Measurements from ENCODE around the gene NR4A3. TPM values are rescaled to one million over a fixed set of nuclear protein-coding genes. Genes with fewer than 3 reads are reported as not detected.

NR4A3 gene
- total RNA-seq, 1 experiment from 2014 or later = 0.86 TPM

DNA sequence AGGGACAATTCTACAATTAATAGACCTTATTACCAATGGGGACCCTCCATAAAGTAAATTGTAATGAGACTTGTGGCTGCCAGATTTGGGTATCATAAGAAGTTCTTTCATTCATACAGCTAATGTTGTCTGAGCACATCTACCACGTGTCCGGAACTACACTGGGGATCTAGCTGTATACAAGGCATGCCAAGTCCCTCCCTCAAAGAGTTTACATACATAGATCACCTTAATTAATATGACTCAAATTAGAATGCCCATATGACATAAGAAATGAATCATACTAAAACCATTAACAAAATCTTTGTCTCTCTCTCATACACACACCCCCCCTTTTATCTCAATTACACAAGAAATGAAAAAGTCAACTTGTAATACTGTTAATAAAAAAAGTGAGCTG lies 18.0 kb upstream of the NR4A3 start:
- no peak for ATAC-seq
- BruUV-seq (replicated peaks) = no TSS peak
- no peak overlapping the region for H3K4me3 ChIP-seq (replicated peaks in 1 of 2; ENCODE audit: low read depth in 1 of 2, low read length in 2 of 2)
- ChIA-PET POLR2A (no interaction called here), RAD21 (ENCODE audit: low non-redundant PET in 1 of 2, low total read pairs in 2 of 2, uncharacterized antibody in 2 of 2, unreplicated experiment in 2 of 2) (no interaction called here), CTCF (no interaction called here)
- H2AFZ ChIP-seq (ENCODE audit: low read depth, low read length, poor library complexity, severe bottlenecking) = no peak overlapping the region
- H3K4me1 ChIP-seq (ENCODE audit: control insufficient read depth in 1 of 2, insufficient read depth in 2 of 2, low read length in 2 of 2) = peaks cover 0 to 6% of the 10 kb centered on the region in 2 experiments; a peak in 2 of 4 replicates
- no peaks in the 10 kb centered on the region for H3K9me2 ChIP-seq (ENCODE audit: insufficient read depth)
- intact Hi-C loops (cut with micrococcal nuclease) = loop anchor here (10.0 kb wide), 4 partner anchors 421 to 619 kb away; no protein-coding TSS in a partner anchor
- H3K79me2 ChIP-seq (ENCODE audit: insufficient read depth, low read length) = peaks cover 5% of the 10 kb centered on the region; the same call in 1 of the 2 replicates
- no peak for DNase-seq (ENCODE audit: low read depth, low spot score)
- H3K27ac ChIP-seq (ENCODE audit: low read depth, low read length) = no peak overlapping the region
- no peaks in the 10 kb centered on the region for H4K20me1 ChIP-seq (ENCODE audit: insufficient read depth)
- no peaks in the 10 kb centered on the region for H3K36me3 ChIP-seq (ENCODE audit: control insufficient read depth in 1 of 2, insufficient read depth in 2 of 2, low read length in 2 of 2)
- H3K9me3 ChIP-seq (ENCODE audit: control insufficient read depth in 1 of 2, insufficient read depth in 1 of 2, low read depth in 1 of 2, low read length in 2 of 2) = no peaks in the 10 kb centered on the region
- TF ChIP-seq JUND (IDR thresholded peaks at IDR 0.05) = no peak
- no peak for TF ChIP-seq YY1 (IDR thresholded peaks at IDR 0.05; ENCODE audit: extremely low read depth, insufficient replicate concordance, low read depth, low read length)
- no peak for TF ChIP-seq CEBPB (IDR thresholded peaks at IDR 0.05; ENCODE audit: low read depth)
- TF ChIP-seq, protein P1, sequence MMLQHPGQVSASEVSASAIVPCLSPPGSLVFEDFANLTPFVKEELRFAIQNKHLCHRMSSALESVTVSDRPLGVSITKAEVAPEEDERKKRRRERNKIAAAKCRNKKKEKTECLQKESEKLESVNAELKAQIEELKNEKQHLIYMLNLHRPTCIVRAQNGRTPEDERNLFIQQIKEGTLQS (IDR thresholded peaks at IDR 0.05) = no peak
- TF ChIP-seq, protein P2, sequence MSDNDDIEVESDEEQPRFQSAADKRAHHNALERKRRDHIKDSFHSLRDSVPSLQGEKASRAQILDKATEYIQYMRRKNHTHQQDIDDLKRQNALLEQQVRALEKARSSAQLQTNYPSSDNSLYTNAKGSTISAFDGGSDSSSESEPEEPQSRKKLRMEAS (IDR thresholded peaks at IDR 0.05) = no peak
- H3K9ac ChIP-seq (ENCODE audit: low read length) = no peak overlapping the region
- no peaks in the 10 kb centered on the region for H3K27me3 ChIP-seq (ENCODE audit: insufficient read depth, low read length)
- no peak overlapping the region for H3K4me2 ChIP-seq (ENCODE audit: low read length)

DNA sequence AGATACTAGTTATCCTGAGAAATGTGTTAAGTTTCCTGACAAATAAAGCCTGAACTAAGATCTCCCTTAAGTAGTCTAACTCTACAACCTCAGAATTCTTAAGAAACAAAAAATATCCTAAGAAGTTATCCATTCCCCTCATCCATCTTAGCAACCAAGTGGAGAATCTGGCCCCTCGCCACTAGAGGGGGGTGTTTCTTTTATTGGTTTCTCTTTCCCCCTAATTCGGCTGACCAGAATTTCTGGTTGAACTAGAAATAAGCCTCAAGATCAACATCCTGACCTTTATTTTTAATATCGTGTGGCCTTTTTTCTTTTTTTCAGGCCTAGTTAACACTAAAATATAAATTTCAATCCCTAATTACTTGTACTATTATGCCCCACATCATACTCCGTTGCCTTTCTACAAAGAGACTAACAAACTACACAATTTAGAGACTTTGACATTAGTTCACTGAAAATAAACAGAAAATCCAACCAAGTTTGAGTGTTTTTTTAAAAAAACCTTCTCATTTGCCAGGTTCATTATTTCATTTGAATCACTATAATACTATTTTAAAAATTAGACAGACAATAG lies 14.3 kb upstream of the NR4A3 start:
- Histone ChIP-seq H3K9ac (ENCODE audit: low read length) (no peak overlapping the region), H3K4me2 (ENCODE audit: low read length) (0 out of 2 replicates have a peak overlapping the region, but pooled peaks have one; percentile 2), H4K20me1 (ENCODE audit: insufficient read depth) (no peaks in the 10 kb centered on the region), H3K27ac (ENCODE audit: low read depth, low read length) (no peak overlapping the region), H3K9me2 (ENCODE audit: insufficient read depth) (no peaks in the 10 kb centered on the region), H3K79me2 (ENCODE audit: insufficient read depth, low read length) (peaks cover 10% of the 10 kb centered on the region; the same call in 1 of the 2 replicates), H3K4me3 (replicated peaks in 1 of 2; ENCODE audit: low read depth in 1 of 2, low read length in 2 of 2) (no peak overlapping the region), H2AFZ (ENCODE audit: low read depth, low read length, poor library complexity, severe bottlenecking) (no peak overlapping the region), H3K36me3 (ENCODE audit: control insufficient read depth in 1 of 2, insufficient read depth in 2 of 2, low read length in 2 of 2) (no peaks in the 10 kb centered on the region), H3K4me1 (ENCODE audit: control insufficient read depth in 1 of 2, insufficient read depth in 2 of 2, low read length in 2 of 2) (peaks cover 15 to 28% of the 10 kb centered on the region in 2 experiments), H3K27me3 (ENCODE audit: insufficient read depth, low read length) (no peaks in the 10 kb centered on the region), H3K9me3 (ENCODE audit: control insufficient read depth in 1 of 2, insufficient read depth in 1 of 2, low read depth in 1 of 2, low read length in 2 of 2) (no peaks in the 10 kb centered on the region)
- RAD21 ChIA-PET (ENCODE audit: low non-redundant PET in 1 of 2, low total read pairs in 2 of 2, uncharacterized antibody in 2 of 2, unreplicated experiment in 2 of 2) = no interaction called here
- POLR2A ChIA-PET = no interaction called here
- BruUV-seq (replicated peaks) = no TSS peak
- ATAC-seq = peak; percentile 76
- no peak for DNase-seq (ENCODE audit: low read depth, low spot score)
- CTCF ChIA-PET = no interaction called here
- intact Hi-C loops (cut with micrococcal nuclease) = loop anchor here (1.0 to 10.0 kb wide), 7 partner anchors 204 to 790 kb away; no protein-coding TSS in a partner anchor
- TF ChIP-seq ZFX (IDR thresholded peaks at IDR 0.05) (no peak), EGR1 (IDR thresholded peaks at IDR 0.05; ENCODE audit: low read depth) (no peak), YY1 (IDR thresholded peaks at IDR 0.05; ENCODE audit: extremely low read depth, insufficient replicate concordance, low read depth, low read length) (no peak), ELF1 (IDR thresholded peaks at IDR 0.05; ENCODE audit: borderline replicate concordance, low read depth) (no peak), CEBPB (IDR thresholded peaks at IDR 0.05; ENCODE audit: low read depth) (no peak), JUND (IDR thresholded peaks at IDR 0.05) (no peak), CBX3 (IDR thresholded peaks at IDR 0.05; ENCODE audit: low read depth) (no peak), EZH2 (IDR thresholded peaks at IDR 0.05) (no peak), SIN3A (IDR thresholded peaks at IDR 0.05; ENCODE audit: low read depth) (no peak)
- TF ChIP-seq, protein P3, sequence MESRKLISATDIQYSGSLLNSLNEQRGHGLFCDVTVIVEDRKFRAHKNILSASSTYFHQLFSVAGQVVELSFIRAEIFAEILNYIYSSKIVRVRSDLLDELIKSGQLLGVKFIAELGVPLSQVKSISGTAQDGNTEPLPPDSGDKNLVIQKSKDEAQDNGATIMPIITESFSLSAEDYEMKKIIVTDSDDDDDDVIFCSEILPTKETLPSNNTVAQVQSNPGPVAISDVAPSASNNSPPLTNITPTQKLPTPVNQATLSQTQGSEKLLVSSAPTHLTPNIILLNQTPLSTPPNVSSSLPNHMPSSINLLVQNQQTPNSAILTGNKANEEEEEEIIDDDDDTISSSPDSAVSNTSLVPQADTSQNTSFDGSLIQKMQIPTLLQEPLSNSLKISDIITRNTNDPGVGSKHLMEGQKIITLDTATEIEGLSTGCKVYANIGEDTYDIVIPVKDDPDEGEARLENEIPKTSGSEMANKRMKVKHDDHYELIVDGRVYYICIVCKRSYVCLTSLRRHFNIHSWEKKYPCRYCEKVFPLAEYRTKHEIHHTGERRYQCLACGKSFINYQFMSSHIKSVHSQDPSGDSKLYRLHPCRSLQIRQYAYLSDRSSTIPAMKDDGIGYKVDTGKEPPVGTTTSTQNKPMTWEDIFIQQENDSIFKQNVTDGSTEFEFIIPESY (IDR thresholded peaks at IDR 0.05; ENCODE audit: extremely low read depth, insufficient replicate concordance, low read length) = no peak
- TF ChIP-seq, protein P4, sequence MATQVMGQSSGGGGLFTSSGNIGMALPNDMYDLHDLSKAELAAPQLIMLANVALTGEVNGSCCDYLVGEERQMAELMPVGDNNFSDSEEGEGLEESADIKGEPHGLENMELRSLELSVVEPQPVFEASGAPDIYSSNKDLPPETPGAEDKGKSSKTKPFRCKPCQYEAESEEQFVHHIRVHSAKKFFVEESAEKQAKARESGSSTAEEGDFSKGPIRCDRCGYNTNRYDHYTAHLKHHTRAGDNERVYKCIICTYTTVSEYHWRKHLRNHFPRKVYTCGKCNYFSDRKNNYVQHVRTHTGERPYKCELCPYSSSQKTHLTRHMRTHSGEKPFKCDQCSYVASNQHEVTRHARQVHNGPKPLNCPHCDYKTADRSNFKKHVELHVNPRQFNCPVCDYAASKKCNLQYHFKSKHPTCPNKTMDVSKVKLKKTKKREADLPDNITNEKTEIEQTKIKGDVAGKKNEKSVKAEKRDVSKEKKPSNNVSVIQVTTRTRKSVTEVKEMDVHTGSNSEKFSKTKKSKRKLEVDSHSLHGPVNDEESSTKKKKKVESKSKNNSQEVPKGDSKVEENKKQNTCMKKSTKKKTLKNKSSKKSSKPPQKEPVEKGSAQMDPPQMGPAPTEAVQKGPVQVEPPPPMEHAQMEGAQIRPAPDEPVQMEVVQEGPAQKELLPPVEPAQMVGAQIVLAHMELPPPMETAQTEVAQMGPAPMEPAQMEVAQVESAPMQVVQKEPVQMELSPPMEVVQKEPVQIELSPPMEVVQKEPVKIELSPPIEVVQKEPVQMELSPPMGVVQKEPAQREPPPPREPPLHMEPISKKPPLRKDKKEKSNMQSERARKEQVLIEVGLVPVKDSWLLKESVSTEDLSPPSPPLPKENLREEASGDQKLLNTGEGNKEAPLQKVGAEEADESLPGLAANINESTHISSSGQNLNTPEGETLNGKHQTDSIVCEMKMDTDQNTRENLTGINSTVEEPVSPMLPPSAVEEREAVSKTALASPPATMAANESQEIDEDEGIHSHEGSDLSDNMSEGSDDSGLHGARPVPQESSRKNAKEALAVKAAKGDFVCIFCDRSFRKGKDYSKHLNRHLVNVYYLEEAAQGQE (IDR thresholded peaks at IDR 0.05; ENCODE audit: low read depth) = no peak
- TF ChIP-seq, protein P2 (IDR thresholded peaks at IDR 0.05) = no peak

Data from HCT116 (cell line).